ENCODE results near the gene NPAS2. TPM values are rescaled to one million over a fixed set of nuclear protein-coding genes. Genes with fewer than 3 reads are reported as not detected.

The NPAS2 gene
- total and polyA plus RNA-seq, 4 donors: 5.9 to 17.1 (median 10.4) TPM

DNA sequence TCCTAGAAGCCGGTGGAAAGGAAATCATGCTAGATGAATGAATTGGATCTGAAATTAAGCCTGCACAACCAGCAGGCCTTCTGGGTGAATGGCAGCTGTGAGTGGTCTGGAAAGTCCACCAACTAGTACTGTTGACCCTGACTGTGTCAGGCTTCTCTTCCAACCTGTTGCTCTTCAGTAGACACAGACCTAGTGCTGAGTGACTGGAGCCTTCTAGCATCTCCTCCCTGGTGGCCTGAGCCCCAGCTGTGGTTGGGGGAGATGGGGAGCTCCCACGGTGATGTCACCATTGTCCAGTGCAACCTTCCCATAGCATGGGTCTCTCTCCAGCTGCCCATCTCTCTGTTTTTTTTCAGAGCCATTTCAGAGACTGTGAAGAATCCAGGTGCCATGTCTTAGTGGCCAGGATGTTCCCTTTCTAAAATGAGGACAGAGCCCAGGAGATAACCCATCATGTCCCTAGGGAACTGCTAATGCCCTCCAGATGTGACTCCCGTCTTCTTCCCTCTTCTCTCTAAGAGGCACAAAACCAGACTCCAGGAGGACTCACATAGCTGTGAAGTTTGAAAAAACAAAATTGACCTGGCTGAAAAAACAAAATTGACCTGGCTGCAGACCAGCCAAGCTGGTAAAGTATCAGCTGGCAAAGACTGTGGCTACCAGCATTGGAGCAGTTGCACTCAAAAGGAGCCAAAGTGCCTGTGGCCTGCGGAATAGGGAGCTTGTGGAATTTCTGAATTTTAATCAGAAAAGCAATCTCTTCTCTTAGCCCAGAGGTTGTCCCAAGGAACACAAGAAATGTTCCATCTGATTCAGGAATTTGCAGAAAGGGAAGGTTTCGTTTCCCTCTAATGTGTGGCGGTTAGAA is 114.8 kb downstream of the NPAS2 start:
- peaks cover 0 to 4% (median 0%) of the 10 kb centered on the region in 5 donors for H3K4me1 ChIP-seq (ENCODE audit: control insufficient read depth in 5 of 5, insufficient read depth in 5 of 5, low read length in 5 of 5)
- no peaks in the 10 kb centered on the region for H3K9me3 ChIP-seq (ENCODE audit: control insufficient read depth in 4 of 4, insufficient read depth in 3 of 4, low read length in 3 of 4)
- ATAC-seq (ENCODE audit: insufficient read depth, low FRiP score) (no peak), DNase-seq (no peak)
- H3K4me3 ChIP-seq: no peak overlapping the region
- WGBS, 2 donors: 96 to 99% methylated on average over 6 of the region's 6 CpGs
- TF ChIP-seq, protein P1, sequence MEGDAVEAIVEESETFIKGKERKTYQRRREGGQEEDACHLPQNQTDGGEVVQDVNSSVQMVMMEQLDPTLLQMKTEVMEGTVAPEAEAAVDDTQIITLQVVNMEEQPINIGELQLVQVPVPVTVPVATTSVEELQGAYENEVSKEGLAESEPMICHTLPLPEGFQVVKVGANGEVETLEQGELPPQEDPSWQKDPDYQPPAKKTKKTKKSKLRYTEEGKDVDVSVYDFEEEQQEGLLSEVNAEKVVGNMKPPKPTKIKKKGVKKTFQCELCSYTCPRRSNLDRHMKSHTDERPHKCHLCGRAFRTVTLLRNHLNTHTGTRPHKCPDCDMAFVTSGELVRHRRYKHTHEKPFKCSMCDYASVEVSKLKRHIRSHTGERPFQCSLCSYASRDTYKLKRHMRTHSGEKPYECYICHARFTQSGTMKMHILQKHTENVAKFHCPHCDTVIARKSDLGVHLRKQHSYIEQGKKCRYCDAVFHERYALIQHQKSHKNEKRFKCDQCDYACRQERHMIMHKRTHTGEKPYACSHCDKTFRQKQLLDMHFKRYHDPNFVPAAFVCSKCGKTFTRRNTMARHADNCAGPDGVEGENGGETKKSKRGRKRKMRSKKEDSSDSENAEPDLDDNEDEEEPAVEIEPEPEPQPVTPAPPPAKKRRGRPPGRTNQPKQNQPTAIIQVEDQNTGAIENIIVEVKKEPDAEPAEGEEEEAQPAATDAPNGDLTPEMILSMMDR (IDR thresholded peaks at IDR 0.05; ENCODE audit: control extremely low read depth, extremely low read depth): no peak
- H3K27ac ChIP-seq (ENCODE audit: low read depth in 1 of 2, low read length in 1 of 2): peak overlapping the region in 1 of 2 donors; percentile 56
- H3K9ac ChIP-seq (ENCODE audit: insufficient read depth in 1 of 2, low read length in 2 of 2): no peak overlapping the region
- H3K27me3 ChIP-seq (ENCODE audit: control insufficient read depth in 3 of 3, insufficient read depth in 3 of 3, low read length in 2 of 3): no peaks in the 10 kb centered on the region
- H3K36me3 ChIP-seq (ENCODE audit: control insufficient read depth in 4 of 4, insufficient read depth in 4 of 4, low read length in 4 of 4): peaks cover 0 to 8% (median under 1%) of the 10 kb centered on the region in 4 donors

DNA sequence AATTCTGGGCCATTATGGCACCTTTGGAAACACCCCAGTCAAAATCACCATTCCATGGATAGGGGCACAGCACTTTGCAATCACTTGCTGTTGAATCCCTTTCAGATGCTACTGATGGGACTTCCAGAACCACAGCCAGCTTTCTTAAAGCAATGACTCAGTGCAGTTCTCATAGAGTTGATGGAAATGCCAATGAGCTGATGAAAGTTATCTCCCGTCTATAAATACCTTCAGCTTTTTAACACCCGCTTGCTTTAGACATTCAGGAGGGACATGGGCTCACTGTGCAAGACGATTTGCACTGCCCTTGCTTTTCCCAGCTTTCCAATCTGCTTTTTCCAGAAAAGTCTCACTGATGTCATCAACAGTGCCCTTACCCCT is 115.4 kb downstream of the NPAS2 start:
- 87 to 91% methylated on average over 3 of the region's 3 CpGs for WGBS, 2 donors
- H3K36me3 ChIP-seq (ENCODE audit: control insufficient read depth in 4 of 4, insufficient read depth in 4 of 4, low read length in 4 of 4): peaks cover 0 to 14% (median under 1%) of the 10 kb centered on the region in 4 donors
- peaks cover 0 to 4% (median 0%) of the 10 kb centered on the region in 5 donors for H3K4me1 ChIP-seq (ENCODE audit: control insufficient read depth in 5 of 5, insufficient read depth in 5 of 5, low read length in 5 of 5)
- H3K27ac ChIP-seq (ENCODE audit: low read depth in 1 of 2, low read length in 1 of 2): peak overlapping the region in 1 of 2 donors; percentile 56
- no peak for ATAC-seq (ENCODE audit: insufficient read depth, low FRiP score)
- TF ChIP-seq, protein P1 (IDR thresholded peaks at IDR 0.05; ENCODE audit: control extremely low read depth, extremely low read depth): no peak
- no peak overlapping the region for H3K9ac ChIP-seq (ENCODE audit: insufficient read depth in 1 of 2, low read length in 2 of 2)
- no peaks in the 10 kb centered on the region for H3K9me3 ChIP-seq (ENCODE audit: control insufficient read depth in 4 of 4, insufficient read depth in 3 of 4, low read length in 3 of 4)
- H3K27me3 ChIP-seq (ENCODE audit: control insufficient read depth in 3 of 3, insufficient read depth in 3 of 3, low read length in 2 of 3): no peaks in the 10 kb centered on the region
- H3K4me3 ChIP-seq: no peak overlapping the region
- DNase-seq: no peak

DNA sequence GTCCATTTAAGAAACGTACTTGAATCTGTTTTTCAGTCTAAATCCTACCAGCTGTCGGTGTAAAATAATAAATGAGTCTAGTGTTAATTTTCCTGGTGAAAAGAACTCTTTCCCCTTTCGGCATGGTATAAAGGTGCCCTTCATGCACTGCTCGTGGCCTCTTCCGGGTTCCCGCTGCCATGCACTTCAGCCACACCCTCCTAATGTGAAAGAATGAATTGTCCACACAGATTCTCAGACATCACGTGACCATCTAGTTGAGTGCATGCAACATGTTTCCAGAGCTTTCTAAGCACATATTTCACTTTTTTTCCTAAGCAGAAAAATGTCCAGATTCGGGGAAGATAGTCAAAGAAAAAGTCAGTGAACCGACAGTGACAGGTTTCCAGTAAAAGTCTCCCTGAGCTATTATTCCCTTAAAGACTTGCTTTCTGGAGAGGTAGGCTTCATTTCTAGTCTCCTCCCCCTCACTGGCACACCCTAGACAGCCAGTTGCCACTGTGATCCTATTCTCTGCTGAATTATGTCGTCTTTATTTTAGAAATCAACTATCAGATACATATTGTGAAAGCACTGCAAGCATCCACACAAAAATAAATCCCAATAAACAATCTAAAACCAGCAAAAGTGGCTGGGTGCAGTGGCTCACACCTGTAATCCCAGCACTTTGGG is 116.3 kb downstream of the NPAS2 start:
- DNase-seq (no peak), ATAC-seq (ENCODE audit: insufficient read depth, low FRiP score) (no peak)

More for the DNA sequence above, 116.3 kb downstream of the NPAS2 start:
- TF ChIP-seq, protein P1 (IDR thresholded peaks at IDR 0.05; ENCODE audit: control extremely low read depth, extremely low read depth): no peak
- H3K36me3 ChIP-seq (ENCODE audit: control insufficient read depth in 4 of 4, insufficient read depth in 4 of 4, low read length in 4 of 4): peaks cover 0 to 15% (median 0%) of the 10 kb centered on the region in 4 donors
- no peaks in the 10 kb centered on the region for H3K27me3 ChIP-seq (ENCODE audit: control insufficient read depth in 3 of 3, insufficient read depth in 3 of 3, low read length in 2 of 3)
- H3K9me3 ChIP-seq (ENCODE audit: control insufficient read depth in 4 of 4, insufficient read depth in 3 of 4, low read length in 3 of 4): no peaks in the 10 kb centered on the region
- 78 to 84% methylated on average over 10 of the region's 10 CpGs for WGBS, 2 donors
- peaks cover 0 to 4% (median 0%) of the 10 kb centered on the region in 5 donors for H3K4me1 ChIP-seq (ENCODE audit: control insufficient read depth in 5 of 5, insufficient read depth in 5 of 5, low read length in 5 of 5)
- peak overlapping the region in 1 of 2 donors; percentile 43 for H3K27ac ChIP-seq (ENCODE audit: low read depth in 1 of 2, low read length in 1 of 2)
- H3K9ac ChIP-seq (ENCODE audit: insufficient read depth in 1 of 2, low read length in 2 of 2): no peak overlapping the region
- no peak overlapping the region for H3K4me3 ChIP-seq
